ENCODE data around the gene BCL7A. TPM values are rescaled to one million over a fixed set of nuclear protein-coding genes. Genes with fewer than 3 reads are reported as not detected.

BCL7A gene
- total RNA-seq, 4 donors from 2014 or later, result 0.75 to 6.8 (median 6.3) TPM

DNA sequence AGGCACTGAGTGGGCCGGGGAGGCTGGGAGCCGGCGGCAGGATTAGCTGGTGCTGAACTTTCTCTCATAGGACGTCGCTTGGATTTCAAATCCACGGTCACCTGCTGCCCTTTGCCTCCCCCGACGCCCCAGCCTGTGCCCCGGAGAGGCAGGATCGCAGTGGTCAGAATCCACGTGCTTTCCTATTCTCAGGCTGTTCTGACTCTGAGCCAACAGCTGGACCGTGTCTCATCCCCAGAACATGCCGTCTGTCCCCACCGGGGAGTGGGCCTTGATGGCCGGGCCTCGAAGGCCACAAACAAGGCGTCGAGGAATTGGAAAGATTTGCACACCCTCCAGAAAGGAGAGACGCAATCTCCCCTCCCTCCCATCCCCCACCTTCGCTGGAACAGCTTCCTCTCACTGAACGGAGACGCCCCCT is 38.4 kb downstream of the BCL7A start:
- Histone ChIP-seq H3K4me3 (no peak overlapping the region), H3K27me3 (no peaks in the 10 kb centered on the region), H3K27ac (peak overlapping the region; percentile 67 to 92 (median 88)), H3K4me1 (peaks cover 33 to 57% (median 46%) of the 10 kb centered on the region in 4 donors), H3K9me3 (no peaks in the 10 kb centered on the region), H3K36me3 (no peaks in the 10 kb centered on the region)
- intact Hi-C loops (cut with DNase I; ENCODE audit: low total_unique reads), result no loop called here
- TF ChIP-seq POLR2AphosphoS5 (IDR thresholded peaks at IDR 0.05), result no peak
- no peak for TF ChIP-seq EP300 (IDR thresholded peaks at IDR 0.05; ENCODE audit: low read depth)
- in situ Hi-C loops (cut with MboI; ENCODE audit: low pct_ligation_motif_present in 1 of 4, low pct_unique_long_range_greater_than_20kb in 1 of 4, low sequenced_read_pairs in 3 of 4), result no loop called here
- no peak for DNase-seq
- 63 to 68% methylated on average over 10 to 22 of the region's 22 CpGs for WGBS, 2 donors (ENCODE audit: low coverage in 1 of 2)

DNA sequence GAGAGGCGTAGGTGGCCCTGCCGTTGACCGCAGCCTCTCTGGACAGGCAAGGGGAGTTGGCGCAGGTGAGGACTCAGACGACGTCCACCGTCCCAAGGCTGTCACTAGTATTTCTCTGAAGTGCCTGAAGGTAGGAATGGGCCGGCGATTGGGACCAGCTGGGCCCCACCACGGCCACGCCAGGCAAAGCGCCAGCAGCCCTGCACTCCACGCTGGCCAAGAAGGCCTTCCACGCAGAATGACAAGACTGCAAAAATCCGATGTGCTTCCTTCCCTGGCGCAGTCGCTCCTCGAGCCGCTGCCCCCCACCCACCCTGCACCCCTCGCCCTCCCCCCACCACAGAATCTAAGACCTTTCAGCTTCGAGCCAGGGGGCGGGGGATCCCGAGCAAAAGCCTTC is 39.6 kb downstream of the BCL7A start:
- no peak for DNase-seq
- TF ChIP-seq POLR2A (IDR thresholded peaks at IDR 0.05) (no peak), POLR2AphosphoS5 (IDR thresholded peaks at IDR 0.05) (no peak), EP300 (IDR thresholded peaks at IDR 0.05; ENCODE audit: low read depth) (no peak)
- TF ChIP-seq, protein P1, sequence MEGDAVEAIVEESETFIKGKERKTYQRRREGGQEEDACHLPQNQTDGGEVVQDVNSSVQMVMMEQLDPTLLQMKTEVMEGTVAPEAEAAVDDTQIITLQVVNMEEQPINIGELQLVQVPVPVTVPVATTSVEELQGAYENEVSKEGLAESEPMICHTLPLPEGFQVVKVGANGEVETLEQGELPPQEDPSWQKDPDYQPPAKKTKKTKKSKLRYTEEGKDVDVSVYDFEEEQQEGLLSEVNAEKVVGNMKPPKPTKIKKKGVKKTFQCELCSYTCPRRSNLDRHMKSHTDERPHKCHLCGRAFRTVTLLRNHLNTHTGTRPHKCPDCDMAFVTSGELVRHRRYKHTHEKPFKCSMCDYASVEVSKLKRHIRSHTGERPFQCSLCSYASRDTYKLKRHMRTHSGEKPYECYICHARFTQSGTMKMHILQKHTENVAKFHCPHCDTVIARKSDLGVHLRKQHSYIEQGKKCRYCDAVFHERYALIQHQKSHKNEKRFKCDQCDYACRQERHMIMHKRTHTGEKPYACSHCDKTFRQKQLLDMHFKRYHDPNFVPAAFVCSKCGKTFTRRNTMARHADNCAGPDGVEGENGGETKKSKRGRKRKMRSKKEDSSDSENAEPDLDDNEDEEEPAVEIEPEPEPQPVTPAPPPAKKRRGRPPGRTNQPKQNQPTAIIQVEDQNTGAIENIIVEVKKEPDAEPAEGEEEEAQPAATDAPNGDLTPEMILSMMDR (IDR thresholded peaks at IDR 0.05), result no peak
- intact Hi-C loops (cut with DNase I; ENCODE audit: low total_unique reads), result no loop called here
- H3K9me3 ChIP-seq, result no peaks in the 10 kb centered on the region
- H3K27me3 ChIP-seq, result no peaks in the 10 kb centered on the region
- peaks cover 37 to 65% (median 47%) of the 10 kb centered on the region in 4 donors for H3K4me1 ChIP-seq
- no peak overlapping the region for H3K4me3 ChIP-seq
- in situ Hi-C loops (cut with MboI; ENCODE audit: low pct_ligation_motif_present in 1 of 4, low pct_unique_long_range_greater_than_20kb in 1 of 4, low sequenced_read_pairs in 3 of 4), result no loop called here
- H3K36me3 ChIP-seq, result no peaks in the 10 kb centered on the region
- 93 to 97% methylated on average over 8 to 12 of the region's 23 CpGs for WGBS, 2 donors (ENCODE audit: low coverage in 1 of 2)
- peak overlapping the region; percentile 87 to 92 (median 90) for H3K27ac ChIP-seq

DNA sequence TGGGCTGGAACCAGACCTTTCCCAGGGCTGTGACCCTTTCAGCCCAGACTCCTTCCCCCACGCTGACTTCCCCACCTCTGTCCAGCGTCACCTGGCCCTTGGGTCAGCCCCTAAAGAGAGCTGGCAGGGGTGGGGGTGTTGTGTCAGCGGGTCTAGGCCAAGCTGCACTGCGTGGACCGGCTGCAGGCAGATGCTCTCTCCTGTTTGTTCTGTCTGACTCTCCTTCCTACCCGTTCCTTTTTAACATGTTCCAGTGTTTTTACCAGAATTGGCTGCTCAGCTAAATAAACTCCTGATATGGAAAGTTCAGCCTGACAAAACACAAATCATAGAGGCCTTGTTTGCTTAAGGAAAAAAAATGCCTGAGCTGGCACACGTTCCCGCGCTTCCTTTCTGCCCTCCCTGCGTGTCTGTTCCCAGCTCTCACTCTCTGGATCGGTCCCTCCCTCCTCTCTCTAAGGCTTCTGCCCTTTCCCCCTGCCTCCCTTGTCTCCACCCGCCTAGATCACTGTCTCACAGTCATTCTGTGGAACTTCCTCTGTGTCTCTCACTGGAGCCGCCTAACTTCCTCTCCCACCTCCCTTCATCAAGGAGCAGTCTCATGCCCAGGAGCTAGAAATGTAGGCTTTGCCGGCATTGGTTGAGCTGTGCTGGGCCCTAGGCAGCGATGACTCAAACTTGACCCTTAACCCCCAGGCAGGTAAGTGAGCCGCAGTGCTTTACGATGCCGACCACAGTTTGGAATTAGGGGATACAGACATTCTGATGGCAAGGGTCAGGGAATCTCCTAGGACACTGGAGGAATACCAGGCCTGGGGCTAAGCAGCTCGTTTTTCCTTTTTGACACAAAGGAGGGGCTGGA is 41.4 kb downstream of the BCL7A start:
- in situ Hi-C loops (cut with MboI; ENCODE audit: low pct_ligation_motif_present in 1 of 4, low pct_unique_long_range_greater_than_20kb in 1 of 4, low sequenced_read_pairs in 3 of 4), result no loop called here
- Histone ChIP-seq H3K27ac (peak overlapping the region; percentile 87 to 92 (median 90)), H3K36me3 (no peaks in the 10 kb centered on the region), H3K9me3 (no peaks in the 10 kb centered on the region), H3K4me3 (peak overlapping the region in 1 of 4 donors; percentile 15), H3K4me1 (peaks cover 40 to 82% (median 60%) of the 10 kb centered on the region in 4 donors), H3K27me3 (no peaks in the 10 kb centered on the region)
- TF ChIP-seq POLR2A (IDR thresholded peaks at IDR 0.05), result peak; percentile 21
- peak; percentile 71 for TF ChIP-seq EP300 (IDR thresholded peaks at IDR 0.05; ENCODE audit: low read depth)
- TF ChIP-seq POLR2AphosphoS5 (IDR thresholded peaks at IDR 0.05), result peak; percentile 71 to 76 (median 73)
- TF ChIP-seq, protein P1 (IDR thresholded peaks at IDR 0.05), result no peak
- 12 to 22% methylated on average over 9 to 19 of the region's 19 CpGs for WGBS, 2 donors (ENCODE audit: low coverage in 1 of 2)
- intact Hi-C loops (cut with DNase I; ENCODE audit: low total_unique reads), result no loop called here
- peak; percentile 71 for DNase-seq

DNA sequence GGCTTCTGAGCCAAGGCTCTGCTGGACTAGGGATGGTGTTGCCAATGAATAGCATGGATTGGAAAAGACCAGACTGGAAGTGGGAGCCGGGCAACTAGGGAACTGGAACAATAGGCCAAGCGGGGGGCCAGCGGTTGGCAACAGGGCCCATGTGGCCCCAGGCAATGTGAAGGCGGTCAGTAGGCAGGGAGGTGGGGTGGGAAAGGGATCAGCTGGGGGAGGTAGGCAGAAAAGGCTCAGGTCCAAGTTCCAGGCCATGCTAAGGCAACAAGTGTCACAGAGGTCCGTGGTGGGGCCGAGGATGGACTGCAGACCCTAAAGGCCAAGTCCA is 42.0 kb downstream of the BCL7A start:
- Histone ChIP-seq H3K4me1 (peaks cover 38 to 83% (median 64%) of the 10 kb centered on the region in 4 donors), H3K27me3 (no peaks in the 10 kb centered on the region), H3K9me3 (no peaks in the 10 kb centered on the region), H3K36me3 (no peaks in the 10 kb centered on the region), H3K27ac (peak overlapping the region; percentile 87 to 92 (median 90)), H3K4me3 (peak overlapping the region in 1 of 4 donors; percentile 15)
- in situ Hi-C loops (cut with MboI; ENCODE audit: low pct_ligation_motif_present in 1 of 4, low pct_unique_long_range_greater_than_20kb in 1 of 4, low sequenced_read_pairs in 3 of 4) (no loop called here), intact Hi-C loops (cut with DNase I; ENCODE audit: low total_unique reads) (no loop called here)
- DNase-seq, result no peak
- WGBS, 2 donors (ENCODE audit: low coverage in 1 of 2), result 59% methylated on average over 6 of the region's 6 CpGs; no CpG with 5 or more reads in 1 of the 2 donors
- TF ChIP-seq, protein P1 (IDR thresholded peaks at IDR 0.05), result no peak
- TF ChIP-seq EP300 (IDR thresholded peaks at IDR 0.05; ENCODE audit: low read depth) (no peak), POLR2AphosphoS5 (IDR thresholded peaks at IDR 0.05) (no peak), POLR2A (IDR thresholded peaks at IDR 0.05) (no peak)

Measured in transverse colon (tissue), 4 donors.